22Rv1 (cell line): ENCODE data around the gene ATG2B.

Experiments
- H3K27ac ChIP-seq: fragments of 450-650 bp; 2 replicates; pipeline ENCODE4 v1.5.1; 2017
- CTCF ChIP-seq: fragments of 450-650 bp; IDR thresholded peaks from 2 replicates; pipeline ENCODE4 v1.5.1; 2017; ENCODE audit warnings: mild to moderate bottlenecking
- ZFX ChIP-seq: fragments of 450-650 bp; IDR thresholded peaks from 2 replicates; pipeline ENCODE4 v1.6.1; 2017; ENCODE audit warnings: antibody characterized with exemption, borderline replicate concordance

Gene ATG2B

DNA sequence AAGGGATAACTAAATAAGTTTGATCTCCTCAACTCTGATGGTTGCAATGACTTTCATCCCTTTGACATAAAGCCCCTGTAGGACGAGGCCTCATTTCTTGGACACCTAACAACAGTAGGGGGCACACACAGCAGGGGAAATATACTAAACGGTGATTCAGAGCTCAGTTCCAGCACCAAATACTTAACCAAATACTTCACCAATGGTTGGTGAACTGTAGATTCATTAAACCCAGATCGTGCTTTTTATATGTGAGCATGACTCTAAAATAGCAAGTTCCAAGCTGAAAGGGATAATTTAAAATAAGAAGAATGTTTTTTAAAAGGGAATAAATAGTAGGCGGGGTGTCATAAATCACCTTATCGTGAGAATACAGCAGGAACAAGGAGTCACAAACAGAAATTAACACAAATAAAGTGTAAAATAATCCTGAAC is 53.2 kb downstream of the ATG2B start:
- H3K27ac ChIP-seq = peak overlapping the region; percentile 79
- TF ChIP-seq ZFX = no peak
- no peak for TF ChIP-seq CTCF

DNA sequence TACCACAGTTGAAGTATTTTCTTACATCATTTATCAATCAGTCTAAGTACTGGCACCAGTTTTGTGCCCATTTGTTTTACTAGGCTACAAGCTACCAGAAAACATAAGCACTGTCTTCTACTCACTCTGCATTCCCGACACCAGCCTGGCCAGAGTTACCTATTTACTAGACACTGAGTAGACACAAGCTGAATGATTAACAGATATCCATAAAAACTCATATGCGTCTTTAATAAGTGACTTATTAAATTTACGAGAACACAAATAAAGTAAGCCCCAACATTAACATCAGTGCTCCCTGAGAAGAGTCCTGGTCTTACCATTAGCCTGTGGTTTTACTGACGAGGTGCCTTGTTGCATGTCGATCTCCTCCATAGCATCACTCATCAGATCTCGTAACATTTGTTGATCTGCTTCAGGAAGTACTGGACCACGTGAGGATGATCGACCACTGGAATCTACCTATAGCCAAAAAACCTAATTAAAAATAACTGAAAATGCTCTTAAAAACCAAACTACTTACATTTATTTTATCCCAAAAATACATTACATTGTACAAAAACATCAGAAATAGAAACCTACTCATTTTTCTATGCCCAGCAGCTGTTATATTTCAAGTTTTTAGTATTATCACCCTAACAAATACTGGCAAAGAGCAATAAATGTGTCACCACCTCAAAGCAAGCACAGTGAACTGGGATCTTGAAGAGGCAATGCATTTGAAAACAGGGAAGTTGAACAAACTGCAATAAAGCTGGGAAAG is 53.8 kb downstream of the ATG2B start:
- no peak for TF ChIP-seq CTCF
- TF ChIP-seq ZFX = no peak
- H3K27ac ChIP-seq = peak overlapping the region; percentile 79

DNA sequence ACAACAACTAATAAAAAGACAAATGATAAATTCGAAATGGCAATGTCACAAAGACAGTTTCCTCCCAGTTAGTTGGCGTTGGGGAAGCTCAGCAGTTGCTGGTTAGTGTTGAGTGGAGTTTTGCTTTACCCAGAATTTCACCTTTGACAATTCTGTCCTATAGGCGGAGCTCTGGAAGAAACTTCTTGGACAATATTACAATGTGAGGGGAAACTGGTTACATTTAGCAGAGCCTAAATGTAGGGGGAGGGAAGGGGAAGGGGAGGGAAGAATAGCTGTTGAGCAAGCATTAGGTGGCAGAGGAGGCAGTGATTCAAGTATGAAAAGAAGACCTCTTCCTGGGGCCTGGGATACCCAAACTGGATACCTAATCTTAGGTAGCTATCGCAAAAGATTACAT is 55.7 kb downstream of the ATG2B start:
- TF ChIP-seq CTCF (peak; percentile 36), ZFX (no peak)
- H3K27ac ChIP-seq = 0 out of 2 replicates have a peak overlapping the region, but pooled peaks have one; percentile 16

DNA sequence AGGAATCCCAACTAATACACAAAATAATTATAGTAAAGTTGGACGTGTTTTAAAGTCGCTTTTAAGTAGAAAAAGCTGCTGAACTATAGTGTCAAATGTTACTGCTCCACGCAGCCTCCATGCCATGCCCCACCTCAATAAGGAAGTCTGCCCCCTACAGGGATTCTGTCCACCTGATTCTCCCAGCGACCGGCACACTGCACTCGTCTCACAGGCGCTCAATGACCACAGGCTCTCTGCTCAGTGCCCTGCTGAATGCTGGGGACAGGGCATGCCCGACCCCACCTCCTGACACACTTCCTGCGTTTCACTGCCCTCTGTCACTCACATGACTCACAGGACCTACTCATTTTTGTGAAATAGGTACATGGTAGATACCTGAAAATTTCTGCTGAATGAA is 58.2 kb downstream of the ATG2B start:
- H3K27ac ChIP-seq = no peak overlapping the region
- TF ChIP-seq ZFX = no peak
- TF ChIP-seq CTCF = peak; percentile 45

DNA sequence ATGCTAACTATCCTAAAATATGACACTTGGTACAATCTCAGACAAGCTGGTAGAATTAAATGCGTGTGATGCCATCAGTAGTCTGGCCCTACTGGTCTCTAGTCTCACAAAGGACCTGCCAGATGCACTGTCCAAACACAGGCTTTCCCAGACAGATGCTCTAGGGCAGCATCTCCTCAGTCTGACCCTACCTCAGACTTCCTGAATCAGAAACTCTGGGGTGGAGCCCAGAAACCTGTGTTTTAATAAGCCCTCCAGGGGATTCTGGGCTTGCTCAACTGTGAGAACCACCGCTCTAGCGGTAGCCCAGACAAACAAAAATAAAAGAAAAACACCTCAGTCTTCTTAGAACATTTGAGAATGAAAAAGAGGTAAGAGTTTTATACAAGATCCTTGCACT is 59.2 kb downstream of the ATG2B start:
- no peak for TF ChIP-seq ZFX
- TF ChIP-seq CTCF = no peak
- no peak overlapping the region for H3K27ac ChIP-seq

DNA sequence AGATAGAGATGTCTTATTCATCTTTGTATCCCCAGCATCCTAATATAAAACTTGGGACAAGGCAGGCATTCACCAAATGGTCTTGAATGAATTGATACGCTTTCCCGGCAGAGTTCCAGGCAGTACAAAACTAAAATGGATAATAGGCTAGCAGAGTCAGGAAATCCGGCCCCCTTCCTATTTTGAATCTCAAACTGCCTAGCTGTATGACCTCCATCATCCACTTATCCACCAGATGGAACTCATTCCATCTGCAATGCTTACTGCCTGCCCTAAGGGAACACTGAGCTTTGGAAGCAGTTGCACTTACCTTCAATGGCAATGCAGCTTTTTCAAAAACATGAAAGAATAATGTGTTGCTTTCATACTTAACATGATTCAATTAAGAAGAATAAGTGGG is 63.7 kb downstream of the ATG2B start:
- no peak for TF ChIP-seq CTCF
- no peak for TF ChIP-seq ZFX
- no peak overlapping the region for H3K27ac ChIP-seq

- TF ChIP-seq ZFX = no peak
- TF ChIP-seq CTCF = no peak
- H3K27ac ChIP-seq = no peak overlapping the region
Measured at GRCh38 chr14:96297997-96298515, 65.1 kb downstream of the ATG2B start.
